SK-N-SH treated with all-trans-retinoic acid at 6 μM for 48 hours (cell line): Measurements from ENCODE around the gene FRMD4A.
A peak's percentile ranks its signal among the peaks of the same experiment; 100 is the strongest.

ENCODE experiments used
- ATAC-seq: fragments of 200-7000 bp; cut with Tn5 transposase; 3 replicates; pipeline ENCODE4 v1.9.1; 2020; ENCODE audit warnings: mild to moderate bottlenecking, moderate library complexity
- ARNTL ChIP-seq: fragments of 450-650 bp; formaldehyde crosslinking; IDR thresholded peaks from 2 replicates; pipeline ENCODE4 v1.5.0; 2020; ENCODE audit warnings: low read depth, mild to moderate bottlenecking, moderate library complexity, borderline replicate concordance
- BACH2 ChIP-seq: fragments of 250-450 bp; sonication (Bioruptor Pico); IDR thresholded peaks from 2 replicates; pipeline ENCODE4 v1.9.0; 2021; ENCODE audit warnings: mild to moderate bottlenecking, borderline replicate concordance
- CSDC2 ChIP-seq: fragments of 250-450 bp; sonication (Bioruptor Pico); IDR thresholded peaks from 2 replicates; pipeline ENCODE4 v1.5.0; 2020; ENCODE audit warnings: mild to moderate bottlenecking, moderate library complexity
- GLIS3 ChIP-seq: fragments of 250-450 bp; sonication (Bioruptor Pico); IDR thresholded peaks from 2 replicates; pipeline ENCODE4 v1.5.0; 2020; ENCODE audit warnings: mild to moderate bottlenecking, moderate library complexity
- RARB ChIP-seq: fragments of 250-450 bp; sonication (Bioruptor Pico); IDR thresholded peaks from 2 replicates; pipeline ENCODE4 v1.8.0; 2021; ENCODE audit warnings: mild to moderate bottlenecking, moderate library complexity
- TCF4 ChIP-seq: fragments of 250-450 bp; sonication (Bioruptor Pico); IDR thresholded peaks from 2 replicates; pipeline ENCODE4 v1.8.0; 2021; ENCODE audit warnings: mild to moderate bottlenecking, moderate library complexity, borderline replicate concordance
- TOX ChIP-seq: fragments of 250-450 bp; sonication (Bioruptor Pico); IDR thresholded peaks from 2 replicates; pipeline ENCODE4 v1.8.0; 2021; ENCODE audit warnings: mild to moderate bottlenecking, moderate library complexity, borderline replicate concordance
- TSHZ2 ChIP-seq: fragments of 250-450 bp; sonication (Bioruptor Pico); IDR thresholded peaks from 2 replicates; pipeline ENCODE4 v1.5.0; 2020; ENCODE audit warnings: mild to moderate bottlenecking, moderate library complexity
- ZNF565 ChIP-seq: fragments of 450-650 bp; formaldehyde crosslinking; conservative IDR thresholded peaks from 2 replicates; pipeline ENCODE4 v1.5.0; 2020; ENCODE audit warnings: low read depth, mild to moderate bottlenecking, moderate library complexity
- ZNF70 ChIP-seq: fragments of 450-650 bp; formaldehyde crosslinking; IDR thresholded peaks from 2 replicates; pipeline ENCODE4 v1.5.0; 2020; ENCODE audit warnings: mild to moderate bottlenecking, moderate library complexity
- TF ChIP-seq, protein P1 (sequence below): fragments of 250-450 bp; sonication (Bioruptor Pico); IDR thresholded peaks from 2 replicates; pipeline ENCODE4 v1.8.0; 2021; ENCODE audit warnings: low read depth, mild to moderate bottlenecking, moderate library complexity, borderline replicate concordance
- TF ChIP-seq, protein P2 (sequence below): fragments of 250-450 bp; sonication (Bioruptor Pico); IDR thresholded peaks from 2 replicates; pipeline ENCODE4 v1.5.1; 2021; ENCODE audit warnings: mild to moderate bottlenecking, moderate library complexity
- TF ChIP-seq, protein P3 (sequence below): fragments of 250-450 bp; sonication (Bioruptor Pico); IDR thresholded peaks from 2 replicates; pipeline ENCODE4 v1.5.1; 2020; ENCODE audit warnings: low read depth, mild to moderate bottlenecking, moderate library complexity
- TF ChIP-seq, protein P4 (sequence below): fragments of 250-450 bp; sonication (Bioruptor Pico); IDR thresholded peaks from 2 replicates; pipeline ENCODE4 v1.8.0; 2020; ENCODE audit warnings: mild to moderate bottlenecking, moderate library complexity, borderline replicate concordance

The FRMD4A gene

GRCh38 chr10:14020037-14020664 is 310.6 kb downstream of the FRMD4A start (continued):
- TF ChIP-seq TSHZ2 (CRISPR knock-in tag): no peak

- TF ChIP-seq, protein P1, sequence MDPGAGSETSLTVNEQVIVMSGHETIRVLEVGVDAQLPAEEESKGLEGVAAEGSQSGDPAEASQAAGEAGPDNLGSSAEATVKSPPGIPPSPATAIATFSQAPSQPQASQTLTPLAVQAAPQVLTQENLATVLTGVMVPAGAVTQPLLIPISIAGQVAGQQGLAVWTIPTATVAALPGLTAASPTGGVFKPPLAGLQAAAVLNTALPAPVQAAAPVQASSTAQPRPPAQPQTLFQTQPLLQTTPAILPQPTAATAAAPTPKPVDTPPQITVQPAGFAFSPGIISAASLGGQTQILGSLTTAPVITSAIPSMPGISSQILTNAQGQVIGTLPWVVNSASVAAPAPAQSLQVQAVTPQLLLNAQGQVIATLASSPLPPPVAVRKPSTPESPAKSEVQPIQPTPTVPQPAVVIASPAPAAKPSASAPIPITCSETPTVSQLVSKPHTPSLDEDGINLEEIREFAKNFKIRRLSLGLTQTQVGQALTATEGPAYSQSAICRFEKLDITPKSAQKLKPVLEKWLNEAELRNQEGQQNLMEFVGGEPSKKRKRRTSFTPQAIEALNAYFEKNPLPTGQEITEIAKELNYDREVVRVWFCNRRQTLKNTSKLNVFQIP (CRISPR knock-in tag): no peak
- TF ChIP-seq RARB (CRISPR knock-in tag) (no peak), TOX (peak; percentile 35; the same call in 1 of the 2 replicates), ARNTL (CRISPR knock-in tag) (no peak), GLIS3 (no peak)
- TF ChIP-seq, protein P2, sequence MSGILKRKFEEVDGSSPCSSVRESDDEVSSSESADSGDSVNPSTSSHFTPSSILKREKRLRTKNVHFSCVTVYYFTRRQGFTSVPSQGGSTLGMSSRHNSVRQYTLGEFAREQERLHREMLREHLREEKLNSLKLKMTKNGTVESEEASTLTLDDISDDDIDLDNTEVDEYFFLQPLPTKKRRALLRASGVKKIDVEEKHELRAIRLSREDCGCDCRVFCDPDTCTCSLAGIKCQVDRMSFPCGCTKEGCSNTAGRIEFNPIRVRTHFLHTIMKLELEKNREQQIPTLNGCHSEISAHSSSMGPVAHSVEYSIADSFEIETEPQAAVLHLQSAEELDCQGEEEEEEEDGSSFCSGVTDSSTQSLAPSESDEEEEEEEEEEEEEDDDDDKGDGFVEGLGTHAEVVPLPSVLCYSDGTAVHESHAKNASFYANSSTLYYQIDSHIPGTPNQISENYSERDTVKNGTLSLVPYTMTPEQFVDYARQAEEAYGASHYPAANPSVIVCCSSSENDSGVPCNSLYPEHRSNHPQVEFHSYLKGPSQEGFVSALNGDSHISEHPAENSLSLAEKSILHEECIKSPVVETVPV (CRISPR knock-in tag): no peak
- peak; percentile 7 for ATAC-seq
Observed at GRCh38 chr10:14017467-14017866, 313.3 kb downstream of the FRMD4A start.

DNA sequence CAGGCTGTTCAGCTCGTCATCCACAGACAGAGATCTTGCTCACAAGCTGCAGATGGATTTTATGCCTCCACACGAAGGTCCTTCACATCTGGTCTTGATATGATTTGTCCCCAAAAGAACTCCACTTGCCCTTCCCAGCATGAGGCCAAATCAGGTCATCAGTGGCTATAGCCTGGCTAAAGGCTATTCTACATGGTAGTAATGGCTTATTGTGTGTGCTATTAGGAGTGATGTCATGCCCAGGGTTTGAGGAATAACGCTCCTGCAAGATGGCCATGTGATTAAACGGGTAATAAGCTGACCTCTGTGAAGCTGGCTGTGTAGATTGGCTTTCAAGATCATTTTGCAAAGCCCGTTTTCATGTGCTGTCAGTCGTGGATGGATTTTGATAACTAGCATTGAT is 313.8 kb downstream of the FRMD4A start:
- TF ChIP-seq, protein P3, sequence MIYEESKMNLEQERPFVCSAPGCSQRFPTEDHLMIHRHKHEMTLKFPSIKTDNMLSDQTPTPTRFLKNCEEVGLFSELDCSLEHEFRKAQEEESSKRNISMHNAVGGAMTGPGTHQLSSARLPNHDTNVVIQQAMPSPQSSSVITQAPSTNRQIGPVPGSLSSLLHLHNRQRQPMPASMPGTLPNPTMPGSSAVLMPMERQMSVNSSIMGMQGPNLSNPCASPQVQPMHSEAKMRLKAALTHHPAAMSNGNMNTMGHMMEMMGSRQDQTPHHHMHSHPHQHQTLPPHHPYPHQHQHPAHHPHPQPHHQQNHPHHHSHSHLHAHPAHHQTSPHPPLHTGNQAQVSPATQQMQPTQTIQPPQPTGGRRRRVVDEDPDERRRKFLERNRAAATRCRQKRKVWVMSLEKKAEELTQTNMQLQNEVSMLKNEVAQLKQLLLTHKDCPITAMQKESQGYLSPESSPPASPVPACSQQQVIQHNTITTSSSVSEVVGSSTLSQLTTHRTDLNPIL (CRISPR knock-in tag): no peak
- TF ChIP-seq ZNF565: no peak
- TF ChIP-seq TCF4: peak; percentile 71
- TF ChIP-seq, protein P4, sequence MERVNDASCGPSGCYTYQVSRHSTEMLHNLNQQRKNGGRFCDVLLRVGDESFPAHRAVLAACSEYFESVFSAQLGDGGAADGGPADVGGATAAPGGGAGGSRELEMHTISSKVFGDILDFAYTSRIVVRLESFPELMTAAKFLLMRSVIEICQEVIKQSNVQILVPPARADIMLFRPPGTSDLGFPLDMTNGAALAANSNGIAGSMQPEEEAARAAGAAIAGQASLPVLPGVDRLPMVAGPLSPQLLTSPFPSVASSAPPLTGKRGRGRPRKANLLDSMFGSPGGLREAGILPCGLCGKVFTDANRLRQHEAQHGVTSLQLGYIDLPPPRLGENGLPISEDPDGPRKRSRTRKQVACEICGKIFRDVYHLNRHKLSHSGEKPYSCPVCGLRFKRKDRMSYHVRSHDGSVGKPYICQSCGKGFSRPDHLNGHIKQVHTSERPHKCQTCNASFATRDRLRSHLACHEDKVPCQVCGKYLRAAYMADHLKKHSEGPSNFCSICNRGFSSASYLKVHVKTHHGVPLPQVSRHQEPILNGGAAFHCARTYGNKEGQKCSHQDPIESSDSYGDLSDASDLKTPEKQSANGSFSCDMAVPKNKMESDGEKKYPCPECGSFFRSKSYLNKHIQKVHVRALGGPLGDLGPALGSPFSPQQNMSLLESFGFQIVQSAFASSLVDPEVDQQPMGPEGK (CRISPR knock-in tag): no peak
- TF ChIP-seq ARNTL (CRISPR knock-in tag): 0 out of 2 replicates have a peak, but pooled peaks have one; percentile 30
- TF ChIP-seq BACH2: no peak
- TF ChIP-seq ZNF70: peak; percentile 12; the same call in 1 of the 2 replicates

DNA sequence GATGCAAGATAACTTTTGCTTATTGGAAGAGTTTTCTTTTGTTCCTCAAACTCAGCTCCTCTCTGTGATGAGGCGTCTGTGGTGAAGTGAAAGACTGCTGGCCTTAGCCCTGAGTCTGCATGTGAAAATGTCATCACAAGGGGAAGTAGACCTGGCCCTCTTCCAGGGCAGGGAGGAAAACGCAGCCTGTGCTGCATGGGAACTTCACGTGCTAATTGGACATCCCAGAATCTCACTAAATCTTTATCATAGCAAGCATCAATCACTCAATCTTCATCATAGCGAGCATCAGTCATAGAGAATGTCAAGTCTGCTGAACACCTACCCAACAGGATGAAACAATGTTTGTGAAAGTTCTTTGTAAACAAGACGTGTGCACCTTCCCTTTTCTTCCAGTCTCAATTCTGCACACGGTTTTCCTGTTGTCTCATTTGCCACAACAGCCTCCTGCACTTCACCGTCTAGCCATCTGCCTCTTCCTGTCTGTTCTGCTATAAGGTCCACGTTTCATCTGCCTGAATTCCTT is 314.6 kb downstream of the FRMD4A start:
- no peak for ATAC-seq
- peak; percentile 52; the same call in 1 of the 2 replicates for TF ChIP-seq TSHZ2 (CRISPR knock-in tag)
- no peak for TF ChIP-seq CSDC2 (CRISPR knock-in tag)

More for the DNA sequence above, 313.8 kb downstream of the FRMD4A start:
- ATAC-seq: peak; percentile 15
